ENCODE results near the gene APOH.

DNA sequence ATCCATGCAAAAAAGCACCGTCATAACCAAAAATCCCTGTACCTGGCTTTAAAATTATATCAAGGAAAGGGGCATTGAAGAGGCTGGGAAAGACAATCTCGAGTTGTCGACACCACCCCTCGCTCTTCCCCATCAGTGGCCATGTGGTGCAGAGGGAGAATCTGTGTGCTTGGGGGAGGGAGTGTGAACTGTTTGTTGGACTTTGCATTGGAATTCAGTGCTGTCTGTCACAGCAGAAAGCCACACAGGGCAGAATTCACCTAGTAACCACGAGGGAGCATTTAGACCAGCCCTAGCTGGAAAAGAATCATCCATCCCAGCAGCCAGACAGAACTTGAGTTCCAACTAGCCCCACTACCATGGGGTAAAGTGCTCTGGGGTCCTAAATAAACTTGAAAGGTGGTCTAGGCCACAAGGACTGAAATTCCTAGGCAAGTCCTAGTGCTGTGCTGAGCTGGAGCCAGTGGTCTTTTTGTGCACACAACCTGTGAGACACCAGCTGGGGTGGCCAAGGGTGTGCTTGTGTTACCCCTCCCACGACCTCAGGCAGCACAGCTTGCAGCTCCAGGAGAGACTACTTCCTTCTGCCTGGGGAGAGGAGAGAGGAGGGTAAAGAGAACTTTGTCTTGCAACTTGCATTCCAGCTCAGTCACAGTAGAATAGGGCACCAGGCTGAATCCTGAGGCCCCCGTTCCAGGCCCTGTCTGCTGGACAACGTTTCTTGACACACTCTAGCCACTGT is 25.8 kb downstream of the APOH start:
- TF ChIP-seq, protein P1, sequence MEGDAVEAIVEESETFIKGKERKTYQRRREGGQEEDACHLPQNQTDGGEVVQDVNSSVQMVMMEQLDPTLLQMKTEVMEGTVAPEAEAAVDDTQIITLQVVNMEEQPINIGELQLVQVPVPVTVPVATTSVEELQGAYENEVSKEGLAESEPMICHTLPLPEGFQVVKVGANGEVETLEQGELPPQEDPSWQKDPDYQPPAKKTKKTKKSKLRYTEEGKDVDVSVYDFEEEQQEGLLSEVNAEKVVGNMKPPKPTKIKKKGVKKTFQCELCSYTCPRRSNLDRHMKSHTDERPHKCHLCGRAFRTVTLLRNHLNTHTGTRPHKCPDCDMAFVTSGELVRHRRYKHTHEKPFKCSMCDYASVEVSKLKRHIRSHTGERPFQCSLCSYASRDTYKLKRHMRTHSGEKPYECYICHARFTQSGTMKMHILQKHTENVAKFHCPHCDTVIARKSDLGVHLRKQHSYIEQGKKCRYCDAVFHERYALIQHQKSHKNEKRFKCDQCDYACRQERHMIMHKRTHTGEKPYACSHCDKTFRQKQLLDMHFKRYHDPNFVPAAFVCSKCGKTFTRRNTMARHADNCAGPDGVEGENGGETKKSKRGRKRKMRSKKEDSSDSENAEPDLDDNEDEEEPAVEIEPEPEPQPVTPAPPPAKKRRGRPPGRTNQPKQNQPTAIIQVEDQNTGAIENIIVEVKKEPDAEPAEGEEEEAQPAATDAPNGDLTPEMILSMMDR (IDR thresholded peaks at IDR 0.05) = no peak
- TF ChIP-seq POLR2A (IDR thresholded peaks at IDR 0.05) = no peak
